GM21515 (cell line): ENCODE results near the gene PPWD1.
"Not testable (repeated sequence)": the region's sequence is repeated elsewhere in the genome, so short reads cannot be mapped to it uniquely, and the experiment has no call there.

Experiments used
- ATAC-seq: cut with Tn5 transposase; IDR thresholded peaks from one replicate; pipeline ENCODE4 v1.9.1; 2021; ENCODE audit not compliant: unreplicated experiment

The PPWD1 gene

DNA sequence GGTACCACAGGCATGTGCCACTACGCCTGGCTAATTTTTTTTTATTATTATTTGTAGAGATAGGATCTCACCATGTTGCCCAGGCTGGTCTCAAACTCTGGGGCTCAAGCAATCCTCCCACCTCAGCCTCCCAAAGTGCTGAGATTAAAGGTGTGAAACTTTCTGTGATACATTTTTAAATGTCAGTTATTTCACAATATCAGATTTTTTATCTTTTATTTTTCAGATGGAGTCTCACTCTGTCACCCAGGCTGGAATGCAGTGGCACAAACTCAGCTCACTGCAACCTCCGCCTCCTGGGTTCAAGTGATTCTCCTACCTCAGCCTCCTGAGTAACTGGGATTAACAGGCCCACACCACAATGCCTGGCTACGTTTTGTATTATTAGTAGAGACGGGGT is 58.9 kb downstream of the PPWD1 start:
- not testable (repeated sequence) for ATAC-seq

DNA sequence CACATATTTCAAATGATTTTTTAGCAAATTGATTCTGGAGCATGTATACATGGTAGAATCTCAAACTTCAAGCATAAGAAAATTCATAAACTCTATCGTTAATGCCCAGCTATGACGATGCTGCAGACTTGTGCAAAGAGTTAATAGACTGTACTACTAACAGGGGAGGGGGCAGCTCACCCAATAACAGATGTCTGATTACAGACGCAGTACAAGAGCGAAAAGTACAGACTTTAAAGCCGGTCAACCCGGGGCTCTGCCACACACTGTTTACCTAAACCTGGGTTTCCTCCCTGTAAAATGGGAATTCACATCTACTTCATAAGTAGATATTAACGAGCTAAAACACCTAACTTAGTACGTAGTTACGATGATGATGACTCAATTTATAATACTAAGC is 60.4 kb downstream of the PPWD1 start:
- no peak for ATAC-seq

DNA sequence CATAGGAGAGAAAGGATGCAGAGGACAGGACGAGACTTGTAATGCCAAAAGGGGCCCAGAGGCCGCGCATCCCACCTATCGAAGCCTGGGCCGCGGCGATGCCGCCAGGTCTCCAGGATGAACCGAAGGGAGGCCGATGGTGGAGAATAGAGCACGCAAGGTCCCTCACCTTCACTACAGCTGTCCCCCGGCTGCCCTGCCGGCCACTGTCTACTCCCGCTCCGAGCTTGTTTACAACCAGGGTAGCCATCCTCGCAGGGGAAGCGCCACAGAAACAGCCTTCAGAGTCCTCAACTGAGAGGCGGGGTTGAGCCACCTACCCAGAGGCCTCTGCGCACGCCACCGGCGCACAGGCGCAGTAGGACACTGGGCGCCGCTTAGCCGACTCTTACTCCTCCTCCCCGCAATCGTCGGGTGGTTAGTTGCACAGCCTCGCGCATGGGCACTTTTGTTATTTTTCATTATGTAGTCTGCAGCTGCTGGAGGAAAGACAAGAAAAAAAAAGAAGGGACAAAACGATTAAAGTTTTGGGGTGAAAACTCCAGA is 61.0 kb downstream of the PPWD1 start, which contains the start of gene TRIM23:
TSS of gene TRIM23 (minus strand) at position 309 of the 546 bp plus-strand sequence. CDS start at position 250, 59 bp downstream.
- peak; percentile 92 for ATAC-seq

DNA sequence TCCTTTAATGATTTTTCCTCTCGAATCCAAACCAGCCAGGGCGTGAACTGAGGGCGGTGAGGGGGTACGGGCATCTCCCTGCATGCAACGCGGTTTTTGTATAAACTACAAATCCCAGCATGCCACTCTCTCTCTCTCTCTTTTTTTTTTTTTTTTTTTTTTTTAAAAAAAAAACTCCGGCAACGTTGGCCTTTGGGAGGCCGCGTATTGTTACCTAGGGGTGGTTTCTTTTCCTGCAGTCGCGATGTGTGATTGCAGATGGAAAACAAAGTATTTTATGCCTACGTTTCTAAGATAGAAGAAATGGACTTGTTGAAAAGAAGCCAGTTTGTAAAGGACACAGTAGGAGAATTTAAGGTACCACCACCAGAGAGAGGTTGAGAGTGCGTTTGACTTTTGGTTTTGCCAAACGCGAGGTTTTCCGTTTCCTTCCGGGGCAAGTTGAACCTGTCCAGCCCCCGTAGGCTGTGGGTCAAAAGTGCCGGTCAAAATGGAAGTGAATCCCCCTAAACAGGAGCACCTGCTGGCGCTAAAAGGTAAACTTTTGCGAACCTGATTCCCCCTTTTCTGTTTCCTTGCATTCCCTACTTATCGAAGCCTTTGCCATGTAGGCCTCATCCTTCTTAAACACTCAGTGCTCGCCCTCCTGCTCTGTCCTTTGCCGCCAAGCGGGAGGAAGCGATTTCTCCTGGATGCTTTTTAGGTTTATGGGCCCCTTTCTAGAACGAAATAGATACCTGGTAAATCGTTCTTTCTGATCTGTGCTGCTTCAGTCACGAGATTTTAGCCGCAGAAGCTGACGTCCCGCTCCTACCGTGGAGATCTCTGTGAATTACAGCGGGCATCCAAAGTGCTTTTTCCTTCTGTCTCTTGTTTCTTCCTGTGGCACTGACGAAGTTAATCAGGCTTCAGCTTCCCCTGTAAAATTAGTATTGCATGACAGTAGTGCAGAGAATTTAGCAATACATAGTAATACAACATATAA is 61.8 kb downstream of the PPWD1 start, which contains the start of the genes SHLD3 and TRAPPC13:
TSS of gene SHLD3 (plus strand) at position 457 of the 985 bp plus-strand sequence. CDS start 4,561 bp downstream, outside the sequence.
TSS of gene TRAPPC13 (plus strand) at position 457 of the 985 bp plus-strand sequence. CDS start at position 491, 34 bp downstream.
- peak; percentile 67 for ATAC-seq

DNA sequence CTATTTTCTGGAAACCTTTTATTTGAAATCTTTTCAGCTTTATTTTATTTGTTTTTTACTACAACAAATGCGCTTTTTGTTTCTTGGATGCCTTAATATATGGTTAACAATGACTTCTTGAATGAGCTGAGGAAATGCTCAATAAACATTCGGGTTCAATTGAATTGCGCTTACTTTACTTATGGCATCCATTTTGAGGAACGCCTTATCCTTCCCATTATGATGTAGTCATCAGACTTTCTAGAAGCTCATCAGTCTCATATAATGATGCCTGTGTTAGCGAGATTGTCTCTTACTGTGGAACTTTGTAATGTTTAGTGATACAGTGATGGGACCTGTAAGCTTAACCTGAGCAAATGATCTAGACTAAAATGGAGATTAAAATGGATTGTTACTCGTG is 62.6 kb downstream of the PPWD1 start:
- no peak for ATAC-seq

DNA sequence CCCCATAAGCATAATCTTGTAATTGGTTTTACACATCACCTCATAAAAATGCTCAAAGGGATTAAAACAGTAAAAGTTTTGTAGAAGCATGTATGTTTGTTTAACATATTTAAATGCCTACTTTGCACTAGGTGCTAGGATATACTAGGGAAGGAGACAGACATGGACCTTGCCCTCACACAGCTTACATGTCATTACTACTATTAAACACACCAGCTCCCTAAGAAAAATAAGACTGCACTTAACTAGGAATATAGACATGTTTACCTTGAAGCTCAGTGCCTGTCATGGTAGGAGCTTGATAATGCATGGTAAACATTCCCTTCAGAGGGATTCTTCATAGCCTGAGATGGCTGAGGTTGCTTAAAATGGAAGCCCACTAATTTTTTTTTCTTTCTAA is 67.9 kb downstream of the PPWD1 start:
- ATAC-seq, result no peak
